Measurements from ENCODE around the gene PTOV1. TPM values are rescaled to one million over a fixed set of nuclear protein-coding genes. Genes with fewer than 3 reads are reported as not detected.

Gene PTOV1
- total RNA-seq, 4 donors from 2014 or later: 77.6 to 88.2 (median 87.0) TPM

DNA sequence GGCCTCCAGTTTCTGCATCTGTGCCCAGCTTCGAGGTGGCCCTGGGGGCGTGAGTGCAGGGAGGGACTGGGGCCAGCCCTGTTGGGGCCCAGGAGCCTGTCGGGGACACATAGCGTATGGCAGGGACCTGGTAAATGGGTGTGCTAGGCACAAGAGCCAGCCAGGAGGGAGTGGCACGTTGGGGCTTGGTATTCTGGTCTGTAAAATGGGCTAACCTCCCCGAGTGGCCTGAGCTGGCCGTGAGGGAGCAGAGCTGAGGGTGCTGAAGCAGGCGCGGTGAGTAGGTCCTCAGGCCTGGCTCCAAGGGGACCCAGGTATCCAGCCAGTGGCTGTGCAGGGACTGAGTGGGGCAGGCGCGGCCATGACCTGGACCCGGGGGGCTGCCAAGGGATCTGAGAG lies 4.3 kb downstream of the PTOV1 start:
- intact Hi-C loops (cut with DNase I; ENCODE audit: low total_unique reads) (no loop called here), in situ Hi-C loops (cut with MboI; ENCODE audit: low sequenced_read_pairs in 4 of 4) (no loop called here)
- ATAC-seq (no peak), DNase-seq (no peak)
- no peak overlapping the region for H3K4me3 ChIP-seq
- H3K27me3 ChIP-seq: no peaks in the 10 kb centered on the region
- no peak for TF ChIP-seq POLR2A (IDR thresholded peaks at IDR 0.05)
- TF ChIP-seq CTCF (IDR thresholded peaks at IDR 0.05 in 4 of 5, conservative IDR thresholded peaks at IDR 0.05 in 1 of 5): no peak
- peak overlapping the region in 3 of 4 donors; percentile 8 to 43 (median 23) for H3K27ac ChIP-seq
- H3K9me3 ChIP-seq: no peaks in the 10 kb centered on the region
- H3K36me3 ChIP-seq: peaks cover 0 to 39% of the 10 kb centered on the region in 2 donors
- peaks cover 16 to 24% of the 10 kb centered on the region in 2 donors for H3K4me1 ChIP-seq

DNA sequence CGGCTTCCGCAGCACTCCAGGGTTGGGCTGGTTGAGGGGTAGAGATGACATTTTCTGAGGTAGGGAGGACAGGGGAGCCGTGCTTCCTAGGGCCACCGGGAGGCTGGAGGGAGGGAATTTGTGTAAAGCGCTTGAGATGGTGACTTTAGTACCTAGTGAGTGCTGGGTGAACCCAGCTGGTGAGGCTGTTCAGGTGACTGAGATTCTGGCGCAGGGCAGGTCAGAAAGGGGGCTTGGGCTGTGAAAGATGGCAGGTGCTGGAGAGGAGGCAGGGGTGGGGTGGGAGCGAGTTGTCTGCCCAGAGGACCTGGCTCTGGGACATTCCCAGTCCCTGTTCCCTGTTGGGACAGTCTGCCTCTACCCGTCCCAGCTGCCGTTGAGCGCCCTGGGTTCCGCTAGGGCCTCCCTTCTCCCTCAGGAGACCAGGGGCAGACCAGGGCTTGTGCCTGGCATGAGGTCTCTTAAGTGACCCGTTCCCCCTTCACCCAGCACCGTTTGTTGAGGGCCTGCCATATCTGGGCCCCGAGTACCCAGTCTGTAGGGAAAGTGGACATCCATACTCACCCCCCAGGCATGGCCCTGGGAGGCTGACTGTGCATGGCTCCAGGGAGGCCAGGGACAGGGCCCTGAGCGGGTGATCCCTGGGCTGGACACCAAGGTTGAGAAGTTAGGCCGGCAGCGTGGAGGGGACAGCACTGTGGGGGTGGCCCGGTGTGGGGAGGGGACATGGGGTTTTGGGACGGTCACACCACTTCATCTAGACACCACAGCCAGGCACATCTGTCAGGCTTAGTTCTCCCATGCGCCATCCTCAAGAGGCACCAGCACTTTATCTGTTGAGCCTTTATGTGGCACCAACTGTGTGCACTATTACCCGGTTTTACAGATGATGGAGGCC lies 5.0 kb downstream of the PTOV1 start:
- intact Hi-C loops (cut with DNase I; ENCODE audit: low total_unique reads) (no loop called here), in situ Hi-C loops (cut with MboI; ENCODE audit: low sequenced_read_pairs in 4 of 4) (no loop called here)
- ATAC-seq: no peak
- Histone ChIP-seq H3K36me3 (peaks cover 0 to 46% of the 10 kb centered on the region in 2 donors), H3K4me3 (no peak overlapping the region), H3K9me3 (no peaks in the 10 kb centered on the region), H3K27me3 (no peaks in the 10 kb centered on the region), H3K27ac (peak overlapping the region in 3 of 4 donors; percentile 1 to 43 (median 8)), H3K4me1 (peaks cover 16 to 24% of the 10 kb centered on the region in 2 donors)
- no peak for TF ChIP-seq CTCF (IDR thresholded peaks at IDR 0.05 in 4 of 5, conservative IDR thresholded peaks at IDR 0.05 in 1 of 5)
- no peak for TF ChIP-seq POLR2A (IDR thresholded peaks at IDR 0.05)
- DNase-seq: no peak

DNA sequence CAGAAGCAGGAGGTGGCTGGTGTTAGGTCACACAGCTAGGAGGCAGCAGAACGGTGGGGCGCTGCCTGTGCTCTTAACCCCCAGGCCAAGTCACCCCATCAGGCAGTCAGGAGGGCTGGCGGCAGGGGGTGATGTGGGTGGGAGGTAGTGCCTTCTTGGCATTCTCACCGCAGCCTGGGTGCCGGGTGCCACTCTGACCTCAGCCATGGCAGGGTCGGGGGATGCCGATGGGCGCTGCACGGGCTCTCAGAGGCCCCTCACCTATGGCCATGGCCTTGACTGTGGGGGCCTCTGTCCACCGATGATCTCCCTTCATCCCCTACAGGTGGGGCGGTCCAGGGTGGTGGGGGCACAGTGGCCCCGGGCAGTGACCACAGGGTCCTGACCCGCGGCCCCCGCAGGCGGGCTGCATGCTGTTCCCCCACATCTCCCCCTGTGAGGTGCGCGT lies 5.6 kb downstream of the PTOV1 start:
- no peak for TF ChIP-seq POLR2A (IDR thresholded peaks at IDR 0.05)
- no peak for TF ChIP-seq CTCF (IDR thresholded peaks at IDR 0.05 in 4 of 5, conservative IDR thresholded peaks at IDR 0.05 in 1 of 5)
- no peak for DNase-seq
- H3K4me1 ChIP-seq: peaks cover 16 to 24% of the 10 kb centered on the region in 2 donors
- peak overlapping the region in 1 of 4 donors; percentile 1 for H3K27ac ChIP-seq
- intact Hi-C loops (cut with DNase I; ENCODE audit: low total_unique reads) (no loop called here), in situ Hi-C loops (cut with MboI; ENCODE audit: low sequenced_read_pairs in 4 of 4) (no loop called here)
- peaks cover 0 to 53% of the 10 kb centered on the region in 2 donors for H3K36me3 ChIP-seq
- ATAC-seq: no peak
- no peak overlapping the region for H3K4me3 ChIP-seq
- H3K9me3 ChIP-seq: no peaks in the 10 kb centered on the region
- no peaks in the 10 kb centered on the region for H3K27me3 ChIP-seq

DNA sequence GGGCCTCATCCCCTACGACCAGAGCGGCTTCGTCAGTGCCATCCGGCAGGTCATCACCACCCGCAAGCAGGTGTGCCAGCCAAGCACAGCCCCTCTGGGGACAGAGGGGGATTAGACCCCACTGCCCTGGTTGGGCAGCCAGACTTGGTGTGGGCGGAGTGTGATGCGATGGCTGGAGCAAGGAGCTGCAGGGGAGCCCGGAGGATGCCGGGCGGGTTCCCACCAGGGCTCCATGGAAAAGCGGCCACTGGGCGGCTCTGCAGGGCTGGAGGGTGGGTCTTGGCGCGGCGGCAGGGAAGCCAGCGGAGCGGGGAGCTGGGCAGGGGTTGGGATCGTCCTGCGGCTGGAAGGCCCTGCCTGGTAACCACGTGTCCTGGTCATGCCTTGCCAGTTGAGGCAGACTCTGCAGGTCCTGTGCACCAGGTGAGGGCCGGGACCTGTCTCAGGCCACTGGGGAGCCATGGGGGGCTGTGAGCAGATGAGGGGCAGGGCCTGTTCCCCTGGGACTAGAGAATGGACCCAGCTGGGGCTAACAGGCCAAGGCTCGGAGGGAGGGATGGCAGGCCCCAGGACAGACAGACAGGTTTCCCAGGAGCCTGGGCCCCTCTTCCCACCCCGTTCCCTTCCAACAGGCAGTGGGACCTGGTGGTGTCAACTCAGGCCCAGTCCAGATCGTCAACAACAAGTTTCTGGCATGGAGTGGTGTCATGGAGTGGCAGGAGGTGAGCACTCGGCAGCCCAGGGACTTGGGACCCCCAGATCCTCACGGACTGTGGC lies 6.3 kb downstream of the PTOV1 start:
- Histone ChIP-seq H3K27me3 (no peaks in the 10 kb centered on the region), H3K4me3 (no peak overlapping the region), H3K9me3 (no peaks in the 10 kb centered on the region), H3K36me3 (peaks cover 0 to 57% of the 10 kb centered on the region in 2 donors), H3K4me1 (peaks cover 11 to 19% of the 10 kb centered on the region in 2 donors), H3K27ac (peak overlapping the region in 2 of 4 donors; percentile 52 to 57)
- intact Hi-C loops (cut with DNase I; ENCODE audit: low total_unique reads): no loop called here
- no peak for ATAC-seq
- in situ Hi-C loops (cut with MboI; ENCODE audit: low sequenced_read_pairs in 4 of 4): no loop called here
- TF ChIP-seq CTCF (IDR thresholded peaks at IDR 0.05 in 4 of 5, conservative IDR thresholded peaks at IDR 0.05 in 1 of 5) (no peak), POLR2A (IDR thresholded peaks at IDR 0.05) (no peak)
- DNase-seq: no peak
